Measurements from ENCODE around the gene CFAP77. TPM values are rescaled to one million over a fixed set of nuclear protein-coding genes. Genes with fewer than 3 reads are reported as not detected.

CFAP77 gene
- total RNA-seq, 2 donors from 2014 or later = not detected

GRCh38 chr9:132545578-132545977 is 135.6 kb downstream of the CFAP77 start:
- TF ChIP-seq CTCF (IDR thresholded peaks at IDR 0.05) = no peak
- peaks cover 0 to 6% of the 10 kb centered on the region in 2 donors for H3K4me1 ChIP-seq (ENCODE audit: control insufficient read depth in 1 of 2, low read depth in 2 of 2)
- no peaks in the 10 kb centered on the region for H3K27me3 ChIP-seq (replicated peaks; ENCODE audit: insufficient read depth)
- H3K36me3 ChIP-seq = no peaks in the 10 kb centered on the region
- no peaks in the 10 kb centered on the region for H3K9me3 ChIP-seq
- H3K4me3 ChIP-seq = no peak overlapping the region
- ATAC-seq (ENCODE audit: insufficient number of reproducible peaks, low FRiP score, low read depth) (no peak), DNase-seq (ENCODE audit: low spot score) (no peak)
- no peak overlapping the region for H3K27ac ChIP-seq

- Histone ChIP-seq H3K27me3 (replicated peaks; ENCODE audit: insufficient read depth) (no peaks in the 10 kb centered on the region), H3K27ac (no peak overlapping the region), H3K9me3 (no peaks in the 10 kb centered on the region), H3K4me1 (ENCODE audit: control insufficient read depth in 1 of 2, low read depth in 2 of 2) (peaks cover 0 to 6% of the 10 kb centered on the region in 2 donors), H3K36me3 (no peaks in the 10 kb centered on the region), H3K4me3 (no peak overlapping the region)
- TF ChIP-seq CTCF (IDR thresholded peaks at IDR 0.05) = no peak
- ATAC-seq (ENCODE audit: insufficient number of reproducible peaks, low FRiP score, low read depth) = no peak
- DNase-seq (ENCODE audit: low spot score) = no peak
Measured at GRCh38 chr9:132546148-132547051, 136.4 kb downstream of the CFAP77 start.

- Histone ChIP-seq H3K27me3 (replicated peaks; ENCODE audit: insufficient read depth) (no peaks in the 10 kb centered on the region), H3K27ac (no peak overlapping the region), H3K4me3 (no peak overlapping the region), H3K4me1 (ENCODE audit: control insufficient read depth in 1 of 2, low read depth in 2 of 2) (peaks cover 0 to 6% of the 10 kb centered on the region in 2 donors), H3K9me3 (no peaks in the 10 kb centered on the region), H3K36me3 (no peaks in the 10 kb centered on the region)
- TF ChIP-seq CTCF (IDR thresholded peaks at IDR 0.05) = no peak
- no peak for DNase-seq (ENCODE audit: low spot score)
- no peak for ATAC-seq (ENCODE audit: insufficient number of reproducible peaks, low FRiP score, low read depth)
Measured at GRCh38 chr9:132547052-132547431, 137.0 kb downstream of the CFAP77 start.

- ATAC-seq (ENCODE audit: insufficient number of reproducible peaks, low FRiP score, low read depth) = no peak
- H3K9me3 ChIP-seq = no peaks in the 10 kb centered on the region
- no peaks in the 10 kb centered on the region for H3K36me3 ChIP-seq
- DNase-seq (ENCODE audit: low spot score) = no peak
- TF ChIP-seq CTCF (IDR thresholded peaks at IDR 0.05) = no peak
- H3K4me3 ChIP-seq = no peak overlapping the region
- no peak overlapping the region for H3K27ac ChIP-seq
- no peaks in the 10 kb centered on the region for H3K27me3 ChIP-seq (replicated peaks; ENCODE audit: insufficient read depth)
- peaks cover 0 to 6% of the 10 kb centered on the region in 2 donors for H3K4me1 ChIP-seq (ENCODE audit: control insufficient read depth in 1 of 2, low read depth in 2 of 2)
Measured at GRCh38 chr9:132547436-132547835, 137.4 kb downstream of the CFAP77 start.

- no peaks in the 10 kb centered on the region for H3K9me3 ChIP-seq
- ATAC-seq (ENCODE audit: insufficient number of reproducible peaks, low FRiP score, low read depth) (no peak), DNase-seq (ENCODE audit: low spot score) (no peak)
- no peaks in the 10 kb centered on the region for H3K27me3 ChIP-seq (replicated peaks; ENCODE audit: insufficient read depth)
- peaks cover 0 to 6% of the 10 kb centered on the region in 2 donors for H3K4me1 ChIP-seq (ENCODE audit: control insufficient read depth in 1 of 2, low read depth in 2 of 2)
- H3K4me3 ChIP-seq = no peak overlapping the region
- H3K27ac ChIP-seq = no peak overlapping the region
- no peak for TF ChIP-seq CTCF (IDR thresholded peaks at IDR 0.05)
- no peaks in the 10 kb centered on the region for H3K36me3 ChIP-seq
Measured at GRCh38 chr9:132547976-132548730, 138.1 kb downstream of the CFAP77 start.

All from thoracic aorta (tissue), 2 donors.